GM18511 (cell line): ENCODE results near the gene PHF24.
"Not testable (repeated sequence)": the region's sequence is repeated elsewhere in the genome, so short reads cannot be mapped to it uniquely, and the experiment has no call there.

Source experiments
- ATAC-seq: cut with Tn5 transposase; IDR thresholded peaks from one replicate; pipeline ENCODE4 v1.9.1; 2021; ENCODE audit warnings: mild to moderate bottlenecking, moderate library complexity; ENCODE audit not compliant: unreplicated experiment

Gene PHF24

GRCh38 chr9:34996181-34996904 lies 38.3 kb downstream of the PHF24 start:
- ATAC-seq = no peak

DNA sequence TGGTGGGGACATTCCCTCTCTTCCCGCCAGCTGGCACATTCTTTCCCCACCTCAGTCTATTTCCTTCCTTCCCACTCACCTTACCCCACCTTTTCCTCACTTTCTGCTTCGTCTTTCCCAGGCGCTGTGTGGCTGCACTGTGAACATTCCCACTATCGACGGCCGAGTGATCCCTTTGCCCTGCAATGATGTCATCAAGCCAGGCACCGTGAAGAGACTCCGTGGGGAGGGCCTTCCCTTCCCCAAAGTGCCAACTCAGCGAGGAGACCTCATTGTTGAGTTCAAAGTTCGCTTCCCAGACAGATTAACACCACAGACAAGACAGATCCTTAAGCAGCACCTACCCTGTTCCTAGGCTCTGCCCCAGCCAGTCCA lies 38.8 kb downstream of the PHF24 start:
- no peak for ATAC-seq

DNA sequence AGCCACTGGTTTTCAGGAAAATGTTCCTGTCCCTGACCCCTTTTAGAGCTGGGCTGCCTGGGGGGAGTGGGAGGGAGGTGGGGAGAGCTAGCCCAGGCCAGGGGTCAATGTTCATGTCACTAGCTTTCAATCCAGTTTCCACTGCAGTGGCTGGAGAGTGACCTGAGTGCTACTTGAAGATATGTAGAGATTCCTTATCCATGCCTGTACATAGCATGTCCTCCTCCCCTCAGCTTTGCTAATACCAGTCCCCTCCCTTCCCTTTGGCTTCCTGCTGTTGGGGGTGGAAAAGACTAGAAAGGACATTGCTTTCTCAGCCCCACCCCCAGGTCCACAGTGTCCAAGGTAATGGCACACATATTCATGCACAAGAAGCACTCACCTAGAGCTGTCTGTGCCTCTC lies 39.3 kb downstream of the PHF24 start:
- no peak for ATAC-seq

- no peak for ATAC-seq
Measured at GRCh38 chr9:34998266-34998665, 40.2 kb downstream of the PHF24 start.

- no peak for ATAC-seq
Measured at GRCh38 chr9:34999576-34999975, 41.5 kb downstream of the PHF24 start.

- no peak for ATAC-seq
Measured at GRCh38 chr9:35000535-35001284, 42.6 kb downstream of the PHF24 start.

- ATAC-seq = no peak
Measured at GRCh38 chr9:35001285-35001677, 43.2 kb downstream of the PHF24 start.

DNA sequence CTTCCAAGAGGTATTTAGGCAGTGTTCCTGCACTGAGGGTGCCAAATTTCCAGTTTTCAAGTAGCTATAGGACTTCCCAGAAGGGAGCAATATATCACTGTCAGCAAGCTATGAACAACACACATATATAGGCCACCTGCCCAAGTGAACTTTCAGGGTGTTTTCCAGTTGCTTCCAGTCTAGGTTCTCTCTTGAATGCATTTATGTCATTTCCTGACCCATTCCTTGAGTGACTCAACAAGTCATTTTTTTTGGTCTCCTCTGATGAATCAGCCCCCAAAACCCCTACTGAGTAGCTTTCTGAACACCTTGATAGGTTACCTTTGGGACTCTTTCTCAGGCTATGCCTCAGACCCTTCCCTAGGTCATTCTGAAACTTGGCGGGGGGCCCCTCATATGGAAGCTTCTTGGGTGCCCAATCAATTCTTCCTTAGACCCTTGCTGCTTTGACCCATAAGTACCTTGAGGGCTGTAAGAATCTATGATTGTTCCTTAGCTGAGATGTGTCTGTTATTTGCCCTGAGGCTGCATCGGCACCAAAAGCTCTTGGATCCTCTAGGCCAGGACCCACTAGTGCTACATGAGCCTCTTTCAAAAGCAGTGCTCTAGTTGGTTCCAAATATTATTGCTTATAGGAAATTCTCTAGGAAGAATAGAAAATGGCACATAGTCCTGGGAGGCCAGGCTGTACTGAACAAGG lies 43.9 kb downstream of the PHF24 start:
- no peak for ATAC-seq

- ATAC-seq = no peak
Measured at GRCh38 chr9:35002623-35003022, 44.5 kb downstream of the PHF24 start.

GRCh38 chr9:35004299-35004698 lies 46.2 kb downstream of the PHF24 start:
- not testable (repeated sequence) for ATAC-seq

DNA sequence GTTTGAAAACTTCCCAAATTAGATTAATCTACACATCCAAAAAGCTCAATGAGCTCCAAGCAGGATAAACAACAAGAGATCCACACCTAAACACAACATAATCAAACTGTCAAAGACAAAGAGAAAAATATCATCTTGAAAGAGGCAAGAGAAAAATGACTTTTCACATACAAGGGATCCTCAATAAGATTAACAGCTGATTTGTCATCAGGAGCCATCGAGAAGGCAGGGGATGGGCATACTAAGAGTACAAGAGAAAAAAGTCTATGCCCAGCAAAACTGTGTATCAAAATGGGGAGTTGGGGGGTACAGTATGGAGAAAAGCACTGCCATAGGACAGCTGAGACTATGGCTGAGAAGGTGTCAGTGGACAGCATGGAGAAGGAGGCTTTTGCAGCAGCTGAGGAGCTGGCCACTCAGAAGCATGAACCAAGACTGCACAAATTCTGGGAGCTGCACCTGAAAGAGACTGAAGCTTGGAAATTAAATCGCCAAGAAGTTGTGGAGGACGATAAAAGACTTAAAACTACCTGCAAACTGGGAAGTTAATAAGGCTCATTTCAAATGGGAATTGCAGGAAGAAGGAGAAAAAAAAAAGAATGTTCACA lies 52.4 kb downstream of the PHF24 start:
- ATAC-seq = no peak

- no peak for ATAC-seq
Measured at GRCh38 chr9:35014517-35014916, 56.4 kb downstream of the PHF24 start.

DNA sequence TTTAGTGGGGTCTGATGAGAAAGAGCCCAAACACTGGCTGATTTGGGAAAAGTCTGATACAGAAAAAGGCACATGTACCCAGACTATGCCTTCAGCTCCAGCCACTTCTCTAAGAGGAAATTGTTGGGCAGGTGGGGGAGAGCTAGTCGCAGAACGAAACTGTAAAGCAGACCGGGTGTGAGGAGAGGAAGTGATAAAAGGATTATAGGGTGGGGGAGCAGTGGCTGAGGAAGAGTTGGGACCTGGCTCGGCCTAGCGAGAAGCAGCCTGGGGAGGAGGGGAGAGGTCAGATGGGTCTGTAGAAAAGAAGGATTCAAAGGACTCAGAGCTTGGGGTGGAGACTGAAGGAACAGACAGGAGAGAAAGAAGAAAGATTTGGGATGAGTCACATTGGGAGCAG lies 65.4 kb downstream of the PHF24 start:
- ATAC-seq = not testable (repeated sequence)

GRCh38 chr9:35026671-35027070 lies 68.6 kb downstream of the PHF24 start:
- ATAC-seq = no peak

DNA sequence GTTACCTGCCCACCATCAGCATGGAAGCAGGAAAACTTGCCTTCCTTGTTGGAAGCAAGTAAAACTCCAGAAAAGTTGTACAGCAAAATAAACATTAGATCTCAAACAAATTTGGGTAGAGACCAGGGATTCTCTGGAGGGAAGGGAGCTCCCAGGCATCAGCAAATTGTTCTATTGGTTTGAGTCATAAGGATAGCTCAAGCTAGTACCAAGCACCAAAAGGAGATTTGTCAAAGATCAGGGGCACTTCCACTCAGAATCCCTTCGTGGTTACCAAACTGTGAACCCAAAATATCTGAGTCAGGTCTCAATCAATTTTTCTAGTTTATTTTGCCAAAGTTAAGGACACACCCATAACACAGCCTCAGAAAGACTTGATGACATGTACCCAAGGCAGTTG lies 69.3 kb downstream of the PHF24 start:
- no peak for ATAC-seq

- ATAC-seq = no peak
Measured at GRCh38 chr9:35027860-35028259, 69.8 kb downstream of the PHF24 start.

GRCh38 chr9:35028341-35028740 lies 70.3 kb downstream of the PHF24 start:
- no peak for ATAC-seq

GRCh38 chr9:35029241-35029640 lies 71.2 kb downstream of the PHF24 start:
- no peak for ATAC-seq

- ATAC-seq = no peak
Measured at GRCh38 chr9:35029852-35030251, 71.8 kb downstream of the PHF24 start.
